T-cell (primary cell): ENCODE measurements around the gene CABLES1. TPM values are rescaled to one million over a fixed set of nuclear protein-coding genes. Genes with fewer than 3 reads are reported as not detected.

Experiments used
- ATAC-seq, 4 experiments: fragments of 200-7000 bp in 3 of 4; fragments of 150-1000 bp in 1 of 4; cut with Tn5 transposase; replicated peaks in 1 of 4; 1 replicate in 3 of 4; 2 replicates in 1 of 4; pipeline ENCODE4 v1.10.0; 2021; ENCODE audit warnings: moderate library complexity in 3 of 4, mild to moderate bottlenecking in 2 of 4, moderate number of reproducible peaks in 1 of 4
- CTCF ChIA-PET, 2 donors: fragments of 300-600 bp; sonication (Branson Sonifier 250); formaldehyde crosslinking; loops; one replicate each; lab custom pipeline; 2022; ENCODE audit warnings: antibody characterized with exemption in 2 of 2; lab: Charles Lee
- POLR2A ChIA-PET, 2 donors: fragments of 300-600 bp; sonication (Branson Sonifier 250); formaldehyde crosslinking; loops; one replicate each; lab custom pipeline; 2022; ENCODE audit warnings: antibody characterized with exemption in 2 of 2; lab: Charles Lee
- DNase-seq, 35 experiments: peaks; one replicate each; pipeline versions ENCODE4 v3.0.0 to v3.0.0-alpha.2; 2013 to 2023
- H3K27ac ChIP-seq: one replicate; pipeline ENCODE4 v1.5.1; 2013; ENCODE audit warnings: low read length
- H3K27me3 ChIP-seq, 2 experiments: replicated peaks in 1 of 2; 1 replicate in 1 of 2; 2 replicates in 1 of 2; pipeline versions ENCODE4 v1.6.1 to v1.7.0; 2013; ENCODE audit warnings: low read length in 1 of 2, mixed read lengths in 1 of 2; ENCODE audit not compliant: control insufficient read depth in 2 of 2, insufficient read depth in 2 of 2; ENCODE audit errors: extremely low read depth in 1 of 2
- H3K36me3 ChIP-seq, 2 donors: 1 replicate in 1 of 2; 2 replicates in 1 of 2; pipeline versions ENCODE4 v1.6.1 to v1.7.0; 2013; ENCODE audit warnings: low read length in 1 of 2; ENCODE audit not compliant: control insufficient read depth in 2 of 2, insufficient read depth in 1 of 2; ENCODE audit errors: extremely low read depth in 1 of 2
- H3K4me1 ChIP-seq, 2 experiments: 1 replicate in 1 of 2; 2 replicates in 1 of 2; pipeline versions ENCODE4 v1.6.1 to v1.7.0; 2013; ENCODE audit warnings: low read length in 2 of 2, mixed read lengths in 1 of 2; ENCODE audit not compliant: insufficient read depth in 2 of 2, control insufficient read depth in 1 of 2; ENCODE audit errors: extremely low read depth in 1 of 2
- H3K4me3 ChIP-seq, 2 donors: 1 replicate in 1 of 2; 2 replicates in 1 of 2; pipeline versions ENCODE4 v1.5.1 to v1.7.0; 2013; ENCODE audit warnings: mild to moderate bottlenecking in 2 of 2, low read length in 1 of 2, moderate library complexity in 1 of 2; ENCODE audit not compliant: control insufficient read depth in 1 of 2; ENCODE audit errors: extremely low read depth in 1 of 2
- H3K9me3 ChIP-seq: 2 replicates; pipeline ENCODE4 v1.7.0; 2013
- H3K27ac Mint-ChIP-seq, 2 donors: one replicate each; pipeline ENCODE4 v1.8.0; 2020 to 2021; ENCODE audit warnings: mild to moderate bottlenecking in 2 of 2, mixed read lengths in 2 of 2
- H3K27me3 Mint-ChIP-seq, 2 donors: one replicate each; pipeline ENCODE4 v1.8.0; 2021 to 2022; ENCODE audit warnings: mixed read lengths in 2 of 2
- H3K36me3 Mint-ChIP-seq: one replicate; pipeline ENCODE4 v1.8.0; 2021; ENCODE audit warnings: mixed read lengths
- H3K4me1 Mint-ChIP-seq, 3 donors: one replicate each; pipeline ENCODE4 v1.8.0; 2020 to 2022; ENCODE audit warnings: mixed read lengths in 3 of 3, mild to moderate bottlenecking in 1 of 3
- H3K4me3 Mint-ChIP-seq, 3 donors: one replicate each; pipeline ENCODE4 v1.8.0; 2020 to 2022; ENCODE audit warnings: mild to moderate bottlenecking in 3 of 3, mixed read lengths in 3 of 3, moderate library complexity in 3 of 3
- H3K9me3 Mint-ChIP-seq, 3 donors: one replicate each; pipeline ENCODE4 v1.8.0; 2020 to 2022; ENCODE audit warnings: mixed read lengths in 3 of 3
- WGBS: methylation state at CpG from one replicate; pipeline ENCODE4 v1.1.5; 2013; ENCODE audit warnings: missing lambda C conversion rate; ENCODE audit not compliant: insufficient coverage; 5-methylcytosine and 5-hydroxymethylcytosine counted together
- total RNA-seq, 35 experiments: library from RNA in 6 of 35; stranded (reverse) in 6 of 35; fragments of 120-200 nt in 1 of 35; gene quantifications; one replicate each; pipeline versions ENCODE4 v1.2.1 to v1.2.4 and lab custom pipeline; 2013 to 2026

CABLES1 gene
- total RNA-seq, 5 donors from 2014 or later (not counting 1 experiment from before 2014, with no cell fraction given) = 0.23 to 1.7 (median 0.85) TPM

DNA sequence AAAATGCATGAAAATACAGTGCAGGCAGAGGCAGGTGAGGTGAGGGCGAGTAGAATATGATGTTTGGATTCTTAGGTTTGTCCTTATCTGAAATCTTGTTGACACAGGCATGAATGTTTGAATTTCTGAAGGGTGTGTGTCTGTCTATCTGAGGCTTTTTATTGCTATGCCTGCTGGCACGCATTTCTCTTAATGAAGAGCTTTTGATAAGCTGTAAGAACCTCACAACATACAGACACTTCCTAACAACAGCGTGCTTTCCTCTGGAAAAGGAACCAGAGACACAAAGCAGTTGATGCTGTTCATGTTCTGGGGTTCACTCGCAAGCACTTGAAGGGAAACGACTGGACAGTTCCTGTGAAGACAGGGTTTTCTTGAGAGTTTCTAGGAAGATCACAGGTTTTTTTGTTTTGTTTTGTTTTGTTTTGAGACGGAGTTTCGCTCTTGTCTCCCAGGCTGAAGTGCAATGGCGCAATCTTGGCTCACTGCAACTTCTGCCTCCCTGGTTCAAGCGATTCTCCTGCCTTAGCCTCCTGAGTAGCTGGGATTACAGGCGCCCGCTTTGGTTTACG lies 33.3 kb upstream of the CABLES1 start:
- WGBS = 69% methylated on average over 5 of the region's 12 CpGs

GRCh38 chr18:23102493-23103261 lies 32.6 kb upstream of the CABLES1 start:
- no peak overlapping the region for H3K4me3 ChIP-seq
- Mint-ChIP-seq H3K27me3 (no peaks in the 10 kb centered on the region), H3K4me3 (no peak overlapping the region), H3K9me3 (no peaks in the 10 kb centered on the region), H3K36me3 (no peaks in the 10 kb centered on the region), H3K4me1 (peaks cover 2 to 7% (median 7%) of the 10 kb centered on the region in 3 donors), H3K27ac (no peak overlapping the region)
- H3K36me3 ChIP-seq = no peaks in the 10 kb centered on the region
- ChIA-PET CTCF (interaction anchor here in 1 of 2 donors (0.6 kb wide), 1 partner anchor 24 kb away, joined by 3 read pairs; no protein-coding TSS in a partner anchor), POLR2A (no interaction called here)
- peaks cover 0 to 3% of the 10 kb centered on the region in 2 experiments for H3K27me3 ChIP-seq
- H3K27ac ChIP-seq = no peak overlapping the region
- WGBS = 85% methylated on average over 5 of the region's 11 CpGs
- no peaks in the 10 kb centered on the region for H3K4me1 ChIP-seq
- no peak for ATAC-seq
- H3K9me3 ChIP-seq = no peaks in the 10 kb centered on the region
- DNase-seq = no peak

More for the DNA sequence above, 33.3 kb upstream of the CABLES1 start:
- no peaks in the 10 kb centered on the region for H3K9me3 Mint-ChIP-seq
- Histone ChIP-seq H3K27ac (no peak overlapping the region), H3K36me3 (no peaks in the 10 kb centered on the region), H3K4me3 (no peak overlapping the region), H3K27me3 (peaks cover 0 to 3% of the 10 kb centered on the region in 2 experiments), H3K4me1 (no peaks in the 10 kb centered on the region), H3K9me3 (no peaks in the 10 kb centered on the region)
- ATAC-seq = no peak
- no peak for DNase-seq
- ChIA-PET CTCF (no interaction called here), POLR2A (no interaction called here)
- no peaks in the 10 kb centered on the region for H3K27me3 Mint-ChIP-seq
- H3K27ac Mint-ChIP-seq = no peak overlapping the region
- H3K4me1 Mint-ChIP-seq = peaks cover 2 to 7% (median 6%) of the 10 kb centered on the region in 3 donors
- H3K36me3 Mint-ChIP-seq = no peaks in the 10 kb centered on the region
- H3K4me3 Mint-ChIP-seq = no peak overlapping the region

DNA sequence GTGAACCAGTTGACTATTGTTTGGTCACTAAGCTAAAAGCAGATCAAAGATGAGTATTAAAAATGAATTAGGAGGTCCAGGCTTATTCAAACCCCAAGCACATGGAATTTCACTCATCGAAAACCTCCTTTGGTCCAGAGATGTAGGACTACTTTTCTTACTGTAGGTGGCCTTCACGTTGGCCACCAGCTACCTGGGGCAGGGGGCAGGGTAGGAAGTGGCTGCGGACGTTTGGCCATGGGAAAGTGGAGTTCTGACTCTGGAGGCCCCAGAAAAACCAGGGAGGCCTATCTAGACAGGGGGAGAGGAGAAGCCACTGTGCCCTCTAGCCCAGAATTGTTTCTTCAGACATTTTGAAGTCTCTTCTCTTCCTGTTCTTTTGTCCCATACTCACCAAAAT lies 31.8 kb upstream of the CABLES1 start:
- no peaks in the 10 kb centered on the region for H3K4me1 ChIP-seq
- no peaks in the 10 kb centered on the region for H3K36me3 ChIP-seq
- no peak overlapping the region for H3K4me3 Mint-ChIP-seq
- peaks cover 0 to 3% of the 10 kb centered on the region in 2 experiments for H3K27me3 ChIP-seq
- POLR2A ChIA-PET = no interaction called here
- peaks cover 2 to 7% (median 7%) of the 10 kb centered on the region in 3 donors for H3K4me1 Mint-ChIP-seq
- H3K27ac Mint-ChIP-seq = no peak overlapping the region
- H3K27me3 Mint-ChIP-seq = no peaks in the 10 kb centered on the region
- no peak overlapping the region for H3K4me3 ChIP-seq
- WGBS = 60% methylated on average over 1 of the region's 4 CpGs
- H3K9me3 ChIP-seq = no peaks in the 10 kb centered on the region
- DNase-seq (no peak), ATAC-seq (no peak)
- no peak overlapping the region for H3K27ac ChIP-seq
- H3K9me3 Mint-ChIP-seq = no peaks in the 10 kb centered on the region
- H3K36me3 Mint-ChIP-seq = no peaks in the 10 kb centered on the region
- CTCF ChIA-PET = interaction anchor here in 1 of 2 donors (0.6 kb wide), 1 partner anchor 24 kb away, joined by 3 read pairs; no protein-coding TSS in a partner anchor

DNA sequence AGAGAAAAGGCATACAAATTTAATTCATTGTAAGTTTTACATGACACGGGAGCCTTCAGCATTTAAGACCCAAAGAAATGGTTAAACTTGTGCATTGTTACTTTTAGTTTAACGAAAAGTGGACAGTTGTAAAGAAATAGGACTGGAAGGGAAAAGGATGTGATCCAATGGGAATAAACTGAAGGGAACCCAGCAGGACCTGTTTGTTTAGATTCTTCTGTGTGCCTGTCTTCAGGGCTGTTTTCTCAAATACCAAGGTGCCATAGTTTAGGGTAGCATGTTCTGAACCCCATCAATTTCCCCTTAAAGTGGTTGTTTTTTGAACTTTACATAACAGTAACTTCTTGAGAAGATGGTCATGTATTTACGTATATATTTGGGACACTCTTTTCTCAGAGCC lies 30.3 kb upstream of the CABLES1 start:
- Histone ChIP-seq H3K9me3 (no peaks in the 10 kb centered on the region), H3K27ac (no peak overlapping the region), H3K4me3 (no peak overlapping the region), H3K36me3 (no peaks in the 10 kb centered on the region), H3K27me3 (peaks cover 0 to 3% of the 10 kb centered on the region in 2 experiments), H3K4me1 (no peaks in the 10 kb centered on the region)
- H3K9me3 Mint-ChIP-seq = no peaks in the 10 kb centered on the region
- ATAC-seq (no peak), DNase-seq (no peak)
- CTCF ChIA-PET = interaction anchor here in 1 of 2 donors (1.1 kb wide), 1 partner anchor 22 kb away, joined by 4 read pairs; no protein-coding TSS in a partner anchor
- WGBS = 90% methylated on average over 2 of the region's 3 CpGs
- H3K36me3 Mint-ChIP-seq = no peaks in the 10 kb centered on the region
- no peak overlapping the region for H3K4me3 Mint-ChIP-seq
- H3K4me1 Mint-ChIP-seq = peaks cover 2 to 7% (median 7%) of the 10 kb centered on the region in 3 donors
- H3K27ac Mint-ChIP-seq = no peak overlapping the region
- POLR2A ChIA-PET = no interaction called here
- no peaks in the 10 kb centered on the region for H3K27me3 Mint-ChIP-seq

DNA sequence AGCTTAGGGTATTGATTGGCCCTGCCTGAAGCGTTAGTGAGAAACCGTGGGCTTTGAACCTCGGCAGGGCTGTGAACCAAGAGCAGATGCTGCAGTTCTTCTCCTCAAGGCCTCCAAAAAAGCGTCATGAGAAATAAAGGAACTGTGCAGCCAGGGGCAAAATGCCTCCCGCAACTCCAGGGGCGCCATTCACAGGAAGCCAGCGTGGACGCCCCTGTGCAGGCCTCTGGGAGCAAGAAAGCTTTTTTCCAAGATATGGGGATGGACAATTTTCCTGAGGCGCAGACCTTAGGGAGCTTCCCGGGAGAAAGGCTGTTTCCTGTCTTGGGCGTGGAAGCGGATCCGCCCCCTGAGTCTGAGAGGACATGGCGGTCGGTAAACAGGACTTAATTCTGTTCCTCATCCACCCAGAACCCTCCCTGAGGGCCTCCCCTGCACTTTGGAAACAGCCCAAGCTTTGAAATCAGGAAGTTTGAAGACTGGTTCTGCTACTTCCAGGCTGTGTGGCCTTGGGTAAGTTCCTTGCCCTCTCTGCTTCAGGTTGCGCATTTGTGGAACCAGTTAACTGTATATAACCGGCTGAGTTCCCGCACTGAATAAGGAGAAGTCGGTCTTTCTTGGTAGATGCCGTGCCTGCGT lies 29.6 kb upstream of the CABLES1 start:
- ATAC-seq = no peak
- H3K27ac Mint-ChIP-seq = no peak overlapping the region
- no peaks in the 10 kb centered on the region for H3K36me3 ChIP-seq

DNA sequence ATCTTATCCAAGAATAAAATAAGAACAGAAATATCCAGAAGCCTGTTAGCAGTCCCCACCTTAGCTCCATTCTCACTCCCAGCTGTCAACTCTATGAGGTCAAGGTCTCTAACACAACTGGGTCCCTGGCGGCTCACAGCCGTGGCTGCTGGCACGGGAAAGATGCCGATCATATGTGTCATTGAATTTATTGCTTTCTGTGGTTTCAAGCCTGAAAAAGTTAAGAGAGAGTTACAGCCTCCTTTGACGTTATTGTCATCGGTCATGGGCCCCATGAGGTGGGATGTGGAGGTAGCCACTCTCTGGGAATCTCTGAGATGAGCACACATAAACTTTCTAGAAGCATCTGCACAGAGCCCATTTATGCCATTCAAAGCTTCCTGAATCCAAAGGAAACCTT lies 28.7 kb upstream of the CABLES1 start:
- H3K27ac ChIP-seq = no peak overlapping the region
- H3K9me3 ChIP-seq = no peaks in the 10 kb centered on the region
- peaks cover 0 to 3% of the 10 kb centered on the region in 2 experiments for H3K27me3 ChIP-seq
- no peak overlapping the region for H3K4me3 Mint-ChIP-seq
- no peaks in the 10 kb centered on the region for H3K27me3 Mint-ChIP-seq
- H3K4me1 ChIP-seq = no peaks in the 10 kb centered on the region
- 80% methylated on average over 1 of the region's 6 CpGs for WGBS
- H3K36me3 ChIP-seq = no peaks in the 10 kb centered on the region
- no peaks in the 10 kb centered on the region for H3K36me3 Mint-ChIP-seq
- peaks cover 0 to 5% (median 5%) of the 10 kb centered on the region in 3 donors for H3K9me3 Mint-ChIP-seq
- no peak overlapping the region for H3K4me3 ChIP-seq
- ATAC-seq = no peak
- H3K27ac Mint-ChIP-seq = no peak overlapping the region
- H3K4me1 Mint-ChIP-seq = peaks cover 2 to 7% (median 7%) of the 10 kb centered on the region in 3 donors
- ChIA-PET POLR2A (no interaction called here), CTCF (no interaction called here)
- DNase-seq = no peak

More for the DNA sequence above, 29.6 kb upstream of the CABLES1 start:
- Mint-ChIP-seq H3K4me1 (peaks cover 2 to 7% (median 7%) of the 10 kb centered on the region in 3 donors), H3K4me3 (no peak overlapping the region), H3K27me3 (no peaks in the 10 kb centered on the region), H3K9me3 (no peaks in the 10 kb centered on the region), H3K36me3 (no peaks in the 10 kb centered on the region)
- Histone ChIP-seq H3K4me3 (no peak overlapping the region), H3K4me1 (no peaks in the 10 kb centered on the region), H3K27ac (no peak overlapping the region), H3K27me3 (peaks cover 0 to 3% of the 10 kb centered on the region in 2 experiments), H3K9me3 (no peaks in the 10 kb centered on the region)
- ChIA-PET CTCF (no interaction called here), POLR2A (no interaction called here)
- DNase-seq = no peak
- 94% methylated on average over 16 of the region's 21 CpGs for WGBS
